HG02943 (cell line): Measurements from ENCODE around the gene POPDC3.

Experiments used
- ATAC-seq: cut with Tn5 transposase; IDR thresholded peaks from one replicate; pipeline ENCODE4 v1.9.1; 2021; ENCODE audit warnings: mild to moderate bottlenecking, low read depth, moderate library complexity; ENCODE audit not compliant: unreplicated experiment

The POPDC3 gene

GRCh38 chr6:105153676-105154075, 26.1 kb downstream of the POPDC3 start:
- ATAC-seq: no peak

GRCh38 chr6:105152880-105153279, 26.9 kb downstream of the POPDC3 start:
- ATAC-seq: no peak

DNA sequence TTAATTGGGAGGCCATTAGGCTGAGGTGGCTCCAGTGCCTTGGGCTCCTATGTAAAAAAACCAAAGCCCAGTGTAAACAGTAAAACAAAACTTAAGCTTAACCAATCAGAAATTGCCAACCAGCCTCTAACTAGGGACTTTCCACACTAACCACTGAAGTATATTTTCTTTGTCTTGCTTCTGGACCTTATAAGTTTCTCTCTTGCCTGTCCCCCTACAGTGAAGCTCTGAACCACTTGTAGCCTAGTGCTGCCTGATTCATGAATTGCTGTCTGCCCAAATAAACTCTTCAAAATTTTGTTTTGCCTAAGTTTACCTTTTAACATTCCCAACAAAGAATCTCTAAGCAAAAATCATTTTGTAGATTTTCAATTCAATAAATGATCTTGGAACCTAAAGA, 28.2 kb downstream of the POPDC3 start:
- no peak for ATAC-seq

- no peak for ATAC-seq
Measured at GRCh38 chr6:105138141-105138540, 41.7 kb downstream of the POPDC3 start.

DNA sequence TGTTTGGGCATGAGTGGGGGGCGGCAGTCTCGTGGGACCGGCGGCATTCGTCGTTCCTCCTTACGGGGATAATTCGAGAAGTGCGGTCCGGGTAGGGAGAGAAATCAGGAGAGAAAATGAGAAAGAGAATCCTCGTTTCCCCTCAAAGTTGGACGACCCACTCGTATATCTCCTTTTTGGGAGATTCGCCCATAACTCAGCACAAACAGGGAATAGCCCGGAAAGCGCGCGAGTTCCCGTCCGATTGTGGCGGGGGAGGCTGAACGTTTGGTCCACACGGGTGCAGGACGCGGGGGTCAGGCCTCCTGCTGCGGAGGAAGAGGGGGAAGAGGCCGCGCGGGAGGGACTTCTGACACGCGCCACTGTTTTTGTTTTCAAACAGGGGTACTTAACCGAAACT, 42.4 kb downstream of the POPDC3 start:
- peak; percentile 3 for ATAC-seq

GRCh38 chr6:105136431-105137350, 43.1 kb downstream of the POPDC3 start:
- ATAC-seq: peak; percentile 61

GRCh38 chr6:105135907-105136430, 43.8 kb downstream of the POPDC3 start:
- ATAC-seq: no peak

GRCh38 chr6:105135056-105135455, 44.8 kb downstream of the POPDC3 start:
- no peak for ATAC-seq

- no peak for ATAC-seq
Measured at GRCh38 chr6:105122717-105123116, 57.1 kb downstream of the POPDC3 start.

DNA sequence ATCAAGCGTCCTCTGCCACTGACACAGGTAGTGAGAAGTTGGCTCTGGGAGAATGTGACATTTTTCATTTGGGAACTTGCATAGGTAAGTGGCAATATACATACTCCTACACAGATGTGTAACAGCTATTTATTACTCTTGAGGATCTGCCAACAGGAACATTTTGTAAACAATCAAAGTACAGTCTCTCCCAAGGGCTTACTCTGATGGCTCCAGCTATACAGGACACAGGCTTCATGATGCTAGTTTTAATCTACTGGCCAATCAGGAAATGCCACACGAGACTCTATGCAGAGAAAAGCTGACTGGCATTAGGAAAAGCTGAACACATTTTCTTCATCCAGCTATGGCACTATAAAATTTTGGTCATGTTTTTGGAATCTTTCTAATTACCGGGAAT, 57.8 kb downstream of the POPDC3 start:
- ATAC-seq: no peak

- ATAC-seq: no peak
Measured at GRCh38 chr6:105120570-105120969, 59.2 kb downstream of the POPDC3 start.

DNA sequence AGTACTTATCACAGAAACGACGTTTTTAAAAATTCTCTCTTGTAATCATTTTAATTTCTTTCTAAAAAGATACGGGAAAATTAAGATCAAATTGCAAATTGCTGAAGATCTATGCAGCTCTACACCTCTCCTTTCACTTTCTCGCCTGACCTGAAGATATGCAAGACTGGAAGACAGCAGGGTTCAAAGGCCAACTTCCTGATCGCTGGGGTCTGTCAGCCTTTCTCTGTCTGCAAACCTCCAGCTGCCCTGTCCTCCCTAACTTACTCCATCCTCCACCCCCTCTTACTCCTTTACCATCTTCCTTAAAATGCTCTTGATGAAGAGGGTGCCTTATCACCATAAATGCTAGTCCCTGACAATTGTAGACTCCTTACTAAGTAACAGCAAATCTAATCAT, 63.7 kb downstream of the POPDC3 start:
- no peak for ATAC-seq

- no peak for ATAC-seq
Measured at GRCh38 chr6:105113422-105113821, 66.4 kb downstream of the POPDC3 start.

DNA sequence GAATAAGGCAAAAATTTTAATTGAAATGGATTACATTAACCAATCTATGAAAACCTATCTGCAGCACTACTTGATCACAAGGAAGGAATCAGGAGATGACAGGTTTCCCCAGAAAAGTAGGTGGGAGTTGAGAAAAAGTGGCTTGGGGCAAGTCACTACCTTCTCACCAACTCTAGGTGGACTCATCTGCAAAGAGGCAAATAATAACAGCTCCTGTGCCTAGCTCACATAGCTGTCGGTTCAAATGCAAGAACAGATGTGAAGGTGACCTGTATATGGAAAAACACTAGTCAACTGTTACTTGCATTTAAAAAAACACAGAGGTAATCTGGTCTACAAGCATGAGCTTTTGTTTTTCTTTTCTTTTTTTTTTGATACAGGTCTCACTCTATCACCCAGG, 67.2 kb downstream of the POPDC3 start:
- no peak for ATAC-seq

DNA sequence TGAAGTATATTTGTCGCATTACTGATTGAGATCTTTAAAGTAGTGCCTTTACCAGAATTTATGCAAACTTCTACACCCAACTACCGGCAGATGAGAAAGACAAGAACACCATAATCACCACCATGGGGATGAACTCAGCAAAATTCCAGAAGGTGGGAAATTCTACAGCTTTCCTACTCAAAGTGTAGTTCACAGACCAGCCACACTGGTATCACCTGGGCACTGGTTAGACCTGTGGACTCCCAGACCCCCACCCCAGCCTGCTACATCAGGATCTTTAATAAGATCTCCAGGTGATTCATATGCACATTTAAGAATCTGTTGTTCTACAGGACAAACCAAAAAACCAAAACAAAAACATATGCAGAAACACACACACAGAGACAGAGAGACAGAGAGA, 67.9 kb downstream of the POPDC3 start:
- ATAC-seq: no peak

GRCh38 chr6:105111105-105111504, 68.7 kb downstream of the POPDC3 start:
- no peak for ATAC-seq

DNA sequence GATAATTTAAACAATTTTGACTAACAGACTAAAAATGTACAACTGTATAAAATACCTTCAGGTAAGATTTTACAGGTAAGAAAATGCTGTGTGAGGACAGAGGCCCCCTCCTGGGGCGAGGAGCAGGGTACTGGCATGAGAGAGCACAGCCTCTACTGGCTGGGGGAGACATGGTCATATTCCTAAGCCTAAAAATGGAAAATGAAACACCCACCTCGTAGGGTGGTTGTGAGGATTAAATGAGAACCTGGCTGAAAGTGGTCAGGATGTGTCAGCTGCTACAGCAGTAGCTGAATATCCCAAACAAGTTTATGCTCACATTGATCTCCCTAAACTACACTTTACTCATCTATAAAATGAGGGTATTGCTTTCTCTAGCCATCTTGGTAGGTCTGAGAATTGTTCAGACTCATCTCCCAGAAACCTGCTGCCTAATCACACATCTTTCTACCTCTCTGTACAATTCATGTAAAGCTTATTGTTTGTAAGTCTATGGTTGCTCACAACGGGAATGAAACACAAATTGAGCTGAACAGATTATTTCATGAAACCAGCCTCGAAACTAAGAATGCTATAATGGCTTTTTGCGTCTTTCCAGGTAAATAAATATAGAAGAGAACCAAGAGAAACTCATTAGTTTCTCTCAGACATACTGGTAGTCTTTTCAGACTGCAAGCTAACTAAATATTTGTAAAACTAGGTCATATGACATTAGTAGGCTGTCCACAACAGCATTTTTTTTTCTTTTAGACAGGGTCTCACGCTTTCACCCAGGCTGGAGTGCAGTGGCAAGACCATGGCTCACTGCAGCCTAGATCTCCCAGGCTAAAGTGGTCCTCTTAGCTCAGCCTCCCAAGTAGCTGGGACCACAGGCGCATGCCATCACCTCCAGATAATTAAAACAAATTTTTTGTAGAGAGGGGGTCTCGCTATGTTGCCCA, 69.6 kb downstream of the POPDC3 start:
- no peak for ATAC-seq

DNA sequence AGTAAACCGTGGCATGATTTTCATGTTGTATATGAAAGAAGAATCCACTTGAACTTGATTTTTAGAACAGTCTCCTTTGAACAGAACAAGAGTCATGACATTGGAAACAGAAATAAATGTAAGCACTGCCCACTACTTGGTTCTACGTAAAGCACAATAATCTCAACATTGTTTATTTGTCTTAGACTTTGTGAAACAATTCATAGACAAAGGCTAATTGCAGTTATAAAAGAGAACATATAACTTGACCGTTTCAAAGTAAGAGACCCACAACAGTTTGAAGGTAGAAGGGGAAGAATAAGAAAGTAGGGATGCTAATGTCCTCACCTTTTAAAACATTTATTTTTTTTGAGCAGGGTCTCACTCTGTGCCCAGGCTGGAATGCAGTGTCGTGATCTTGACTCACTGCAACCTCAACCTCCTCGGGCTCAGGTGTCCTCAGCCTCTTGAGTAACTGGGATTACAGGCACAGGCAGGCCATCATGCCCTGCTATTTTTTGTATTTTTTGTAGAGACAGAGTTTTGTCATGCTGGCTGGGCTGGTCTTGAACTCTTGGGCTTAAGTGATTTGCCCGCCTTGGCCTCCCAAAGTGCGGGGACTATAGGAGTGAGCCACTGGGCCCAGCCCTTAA, 71.1 kb downstream of the POPDC3 start:
- ATAC-seq: no peak
